Adrenal gland (tissue), 5 donors: Measurements from ENCODE around the gene SLC35D1.
"Not testable (repeated sequence)": the region's sequence is repeated elsewhere in the genome, so short reads cannot be mapped to it uniquely, and the experiment has no call there.

ENCODE experiments used
- POLR2A ChIP-seq, 2 donors: fragments of 450-650 bp; IDR thresholded peaks; one replicate each; pipeline ENCODE4 v1.6.1; 2017; ENCODE audit warnings: antibody characterized with exemption in 2 of 2, mild to moderate bottlenecking in 2 of 2, moderate library complexity in 1 of 2
- TF ChIP-seq, protein P1 (sequence below), 6 experiments: fragments of 450-650 bp in 4 of 6; fragments of 200-600 bp in 2 of 6; sonication (generic) in 1 of 6; IDR thresholded peaks; 1 replicate in 5 of 6; 2 replicates in 1 of 6; pipeline versions ENCODE4 v1.5.1 to v1.8.0; 2016 to 2021; ENCODE audit warnings: antibody characterized with exemption in 6 of 6, mild to moderate bottlenecking in 2 of 6, moderate library complexity in 1 of 6
- donor health status: DM: no; HTN: no; CAD: no.

DNA sequence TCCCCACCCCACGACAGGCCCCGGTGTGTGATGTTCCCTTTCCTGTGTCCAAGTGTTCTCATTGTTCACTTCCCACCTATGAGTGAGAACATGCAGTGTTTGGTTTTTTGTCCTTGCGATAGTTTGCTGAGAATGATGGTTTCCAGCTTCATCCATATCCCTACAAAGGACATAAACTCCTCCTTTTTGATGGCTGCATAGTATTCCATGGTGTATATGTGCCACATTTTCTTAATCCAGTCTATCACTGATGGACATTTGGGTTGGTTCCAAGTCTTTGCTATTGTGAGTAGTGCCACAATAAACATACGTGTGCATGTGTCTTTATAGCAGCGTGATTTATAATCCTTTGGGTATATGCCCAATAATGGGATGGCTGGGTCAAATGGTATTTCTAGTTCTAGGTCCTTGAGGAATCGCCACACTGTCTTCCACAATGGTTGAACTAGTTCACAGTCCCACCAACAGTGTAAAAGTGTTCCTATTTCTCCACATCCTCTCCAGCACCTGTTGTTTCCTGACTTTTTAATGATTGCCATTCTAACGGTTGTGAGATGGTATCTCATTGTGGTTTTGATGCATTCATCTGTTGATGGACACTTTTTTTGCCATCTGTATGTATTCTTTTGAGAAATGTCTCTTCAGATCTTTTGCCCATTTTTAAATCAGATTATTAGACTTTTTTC is 87.6 kb downstream of the SLC35D1 start:
- TF ChIP-seq, protein P1, sequence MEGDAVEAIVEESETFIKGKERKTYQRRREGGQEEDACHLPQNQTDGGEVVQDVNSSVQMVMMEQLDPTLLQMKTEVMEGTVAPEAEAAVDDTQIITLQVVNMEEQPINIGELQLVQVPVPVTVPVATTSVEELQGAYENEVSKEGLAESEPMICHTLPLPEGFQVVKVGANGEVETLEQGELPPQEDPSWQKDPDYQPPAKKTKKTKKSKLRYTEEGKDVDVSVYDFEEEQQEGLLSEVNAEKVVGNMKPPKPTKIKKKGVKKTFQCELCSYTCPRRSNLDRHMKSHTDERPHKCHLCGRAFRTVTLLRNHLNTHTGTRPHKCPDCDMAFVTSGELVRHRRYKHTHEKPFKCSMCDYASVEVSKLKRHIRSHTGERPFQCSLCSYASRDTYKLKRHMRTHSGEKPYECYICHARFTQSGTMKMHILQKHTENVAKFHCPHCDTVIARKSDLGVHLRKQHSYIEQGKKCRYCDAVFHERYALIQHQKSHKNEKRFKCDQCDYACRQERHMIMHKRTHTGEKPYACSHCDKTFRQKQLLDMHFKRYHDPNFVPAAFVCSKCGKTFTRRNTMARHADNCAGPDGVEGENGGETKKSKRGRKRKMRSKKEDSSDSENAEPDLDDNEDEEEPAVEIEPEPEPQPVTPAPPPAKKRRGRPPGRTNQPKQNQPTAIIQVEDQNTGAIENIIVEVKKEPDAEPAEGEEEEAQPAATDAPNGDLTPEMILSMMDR (IDR thresholded peaks at IDR 0.05) = not testable (repeated sequence)
- not testable (repeated sequence) for TF ChIP-seq POLR2A (IDR thresholded peaks at IDR 0.05)
